HG03039 (cell line): ENCODE measurements around the gene DCTD.
A peak's percentile ranks its signal among the peaks of the same experiment; 100 is the strongest.
"Not testable (repeated sequence)": the region's sequence is repeated elsewhere in the genome, so short reads cannot be mapped to it uniquely, and the experiment has no call there.

ENCODE experiments used
- ATAC-seq: cut with Tn5 transposase; IDR thresholded peaks from one replicate; pipeline ENCODE4 v1.9.1; 2021; ENCODE audit warnings: mild to moderate bottlenecking, moderate library complexity; ENCODE audit not compliant: unreplicated experiment

The DCTD gene

DNA sequence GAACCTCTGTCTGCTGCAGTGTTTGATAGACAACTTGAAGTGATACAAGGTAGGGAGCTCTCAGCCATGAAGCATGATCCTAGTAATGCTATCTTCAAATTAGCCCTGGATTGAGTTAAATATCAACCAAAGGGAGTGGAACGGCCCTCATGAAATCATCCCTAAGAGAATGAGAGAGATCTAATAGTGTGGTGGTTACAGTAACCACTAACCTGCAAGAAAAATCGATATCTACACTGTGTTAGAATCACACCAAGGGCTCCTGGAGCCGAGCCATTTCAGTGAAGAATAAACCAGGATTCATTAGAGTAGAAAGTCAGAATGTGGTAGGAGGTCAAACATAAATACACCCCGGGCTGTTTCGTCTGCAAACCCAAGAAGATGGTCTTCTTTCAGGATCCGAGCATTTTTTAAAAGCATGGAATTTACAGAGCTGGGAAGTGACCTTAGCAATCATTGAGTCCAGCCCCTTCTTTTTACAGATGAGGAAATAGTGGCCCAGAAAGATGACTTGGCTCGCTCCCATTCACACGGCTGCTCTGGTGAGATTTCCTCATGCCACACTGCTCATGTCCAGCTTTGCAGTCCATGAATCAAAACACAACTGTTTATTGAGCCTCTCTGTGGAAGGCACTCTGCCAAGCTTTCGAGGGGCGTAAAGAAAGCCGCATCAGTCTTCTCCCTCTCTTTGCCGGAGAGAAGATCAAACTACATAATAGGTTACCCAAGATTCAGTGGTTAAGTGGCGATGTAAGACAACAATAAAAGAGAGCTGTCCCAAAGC lies 5.5 kb upstream of the DCTD start:
- no peak for ATAC-seq

- ATAC-seq = no peak
Observed at GRCh38 chr4:182921608-182922007, 4.4 kb upstream of the DCTD start.

DNA sequence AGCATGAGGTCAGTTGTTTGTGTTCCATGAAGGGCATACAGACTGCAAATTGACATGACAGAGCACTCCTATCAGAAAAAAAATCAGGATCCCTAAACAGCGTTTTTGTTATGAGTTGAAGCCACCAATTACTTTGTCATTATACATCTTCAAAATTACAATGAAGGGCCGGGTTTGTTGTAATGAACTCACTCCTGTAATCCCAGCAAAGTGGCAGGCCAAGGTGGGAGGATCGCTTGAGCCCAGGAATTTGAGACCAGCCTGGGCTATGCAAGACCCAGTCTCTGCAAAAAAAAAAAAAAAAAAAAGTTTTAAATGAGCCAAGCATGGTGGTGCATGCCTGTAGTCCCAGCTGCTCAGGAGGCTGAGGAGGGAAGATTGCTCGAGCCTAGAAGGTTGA lies 3.5 kb upstream of the DCTD start:
- no peak for ATAC-seq

DNA sequence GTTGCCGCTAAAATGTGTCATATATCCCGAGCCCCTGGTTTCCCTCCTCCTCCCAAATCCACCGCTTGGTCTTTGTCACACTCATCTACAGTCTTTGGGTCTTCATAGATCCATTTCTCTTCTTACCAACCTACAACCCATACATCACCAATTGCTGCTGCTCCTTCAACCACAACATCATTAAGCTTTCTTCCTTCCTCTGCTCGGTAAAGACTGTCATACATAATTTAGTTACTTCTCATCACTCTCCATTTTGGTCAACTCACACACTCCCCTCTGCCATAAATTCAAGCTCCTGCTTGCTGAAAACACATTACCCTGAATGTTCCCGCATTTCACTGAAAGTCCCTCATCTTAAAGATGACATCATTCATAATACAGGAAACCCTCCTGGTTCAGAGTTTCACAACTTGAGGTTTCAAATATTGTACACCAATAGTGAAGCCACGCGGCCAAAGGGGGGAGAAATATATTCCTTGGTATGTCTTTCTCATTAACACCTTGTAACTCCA lies 1.7 kb upstream of the DCTD start:
- peak; percentile 20 for ATAC-seq

DNA sequence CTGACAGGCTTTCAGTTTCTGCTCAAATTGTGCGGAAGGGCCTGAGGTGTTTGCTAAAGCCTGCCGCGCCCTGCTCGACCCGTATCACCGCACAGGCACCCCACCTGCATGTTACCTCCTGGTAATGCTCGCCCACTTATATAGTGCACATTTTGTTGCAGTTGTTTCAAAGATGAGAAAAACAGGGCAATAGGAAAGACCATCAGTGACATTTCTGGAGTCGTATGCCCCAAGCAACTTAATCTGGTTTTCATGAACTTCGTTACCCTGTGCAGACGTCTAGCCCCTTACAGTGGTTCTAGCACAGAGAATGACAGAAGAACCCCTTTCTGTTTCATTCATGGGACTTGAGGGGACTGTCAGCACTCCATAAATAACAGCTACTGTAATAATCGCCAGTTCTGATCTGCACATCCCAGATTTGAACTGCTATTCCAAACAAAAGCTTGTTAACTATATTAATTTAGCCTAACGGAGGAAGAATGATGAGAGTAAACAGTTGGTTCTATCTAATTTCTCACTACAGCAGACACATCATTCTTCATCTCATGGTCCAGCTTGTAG lies 940 bp upstream of the DCTD start:
- ATAC-seq = peak; percentile 10

DNA sequence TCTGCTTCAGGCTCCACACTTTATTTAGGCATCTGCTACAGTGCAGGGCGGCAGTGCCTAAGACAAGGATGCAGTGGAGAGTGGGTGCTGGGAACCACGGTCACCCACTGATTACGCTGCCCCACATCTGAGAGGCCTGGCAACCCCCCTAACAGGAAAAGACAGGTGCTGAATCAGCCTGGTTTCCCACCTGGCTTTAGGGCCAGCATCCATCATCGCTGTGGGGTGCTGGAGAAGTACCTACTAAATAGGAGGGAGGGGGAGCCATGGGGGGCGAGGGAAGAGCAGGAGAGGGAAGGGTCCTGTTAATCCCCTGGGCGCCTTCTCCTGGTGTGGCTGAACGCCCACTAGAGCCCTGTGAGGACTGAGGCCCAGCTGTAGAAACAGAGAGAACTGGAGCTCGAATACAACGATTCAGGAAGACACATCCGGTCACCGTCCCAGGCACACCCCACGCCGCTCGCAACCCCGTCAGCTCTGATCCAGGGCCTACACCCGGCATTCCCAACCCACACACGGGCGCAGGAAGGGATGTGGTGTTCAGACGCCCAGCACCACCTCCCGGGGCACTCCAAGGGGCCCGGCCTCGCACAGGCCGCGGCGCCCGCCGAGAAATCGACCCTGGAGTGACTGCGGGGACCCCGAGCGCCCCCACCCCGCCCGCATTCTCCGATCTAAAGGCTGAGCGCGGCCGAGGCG lies 554 bp downstream of the DCTD start:
- ATAC-seq = peak; percentile 22

GRCh38 chr4:182914357-182914756 lies 2.8 kb downstream of the DCTD start:
- no peak for ATAC-seq

- ATAC-seq = no peak
Observed at GRCh38 chr4:182913621-182914020, 3.6 kb downstream of the DCTD start.

- no peak for ATAC-seq
Observed at GRCh38 chr4:182913036-182913435, 4.2 kb downstream of the DCTD start.

- no peak for ATAC-seq
Observed at GRCh38 chr4:182908124-182908523, 9.1 kb downstream of the DCTD start.

DNA sequence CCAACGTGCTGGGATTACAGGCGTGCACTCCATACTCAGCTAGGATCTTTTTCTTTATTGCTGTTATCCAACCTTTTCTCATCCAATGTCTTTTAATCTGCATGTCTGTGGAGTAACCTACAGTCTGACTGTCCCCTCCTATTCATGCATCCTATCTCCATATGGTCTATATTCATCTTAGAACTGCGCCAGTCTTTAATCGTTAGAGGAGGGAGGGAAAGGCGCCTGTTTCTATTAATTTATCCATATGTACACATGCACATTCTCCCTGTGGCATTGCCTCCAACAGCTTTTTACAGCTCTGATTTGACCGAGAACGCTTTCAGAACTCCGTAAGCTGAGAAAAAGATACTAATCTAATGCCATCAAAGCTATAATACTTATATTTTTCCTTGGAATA lies 9.8 kb downstream of the DCTD start:
- no peak for ATAC-seq

DNA sequence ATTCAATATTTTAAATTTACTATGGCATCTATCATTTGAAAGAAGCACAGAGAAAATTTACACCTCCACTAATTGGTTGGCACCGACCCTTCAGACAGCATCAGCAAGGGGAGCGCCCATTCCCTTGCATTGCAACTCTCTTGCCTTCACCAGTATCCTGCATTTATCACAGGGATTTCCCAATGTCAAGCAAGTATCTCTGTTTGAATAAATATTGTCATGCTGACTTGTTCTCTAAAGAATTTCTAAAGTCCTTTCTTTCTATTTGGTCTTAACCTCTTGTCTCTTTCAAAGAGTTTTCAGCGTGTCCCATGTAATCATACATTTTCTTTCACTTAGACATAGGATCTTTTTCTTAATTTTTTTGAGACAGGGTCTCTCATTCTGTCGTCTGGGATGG lies 10.4 kb downstream of the DCTD start:
- no peak for ATAC-seq

- ATAC-seq = no peak
Observed at GRCh38 chr4:182905038-182905437, 12.1 kb downstream of the DCTD start.

- ATAC-seq = no peak
Observed at GRCh38 chr4:182904211-182904761, 12.9 kb downstream of the DCTD start.

GRCh38 chr4:182903013-182903412 lies 14.2 kb downstream of the DCTD start:
- no peak for ATAC-seq

- no peak for ATAC-seq
Observed at GRCh38 chr4:182901337-182901736, 15.8 kb downstream of the DCTD start.

DNA sequence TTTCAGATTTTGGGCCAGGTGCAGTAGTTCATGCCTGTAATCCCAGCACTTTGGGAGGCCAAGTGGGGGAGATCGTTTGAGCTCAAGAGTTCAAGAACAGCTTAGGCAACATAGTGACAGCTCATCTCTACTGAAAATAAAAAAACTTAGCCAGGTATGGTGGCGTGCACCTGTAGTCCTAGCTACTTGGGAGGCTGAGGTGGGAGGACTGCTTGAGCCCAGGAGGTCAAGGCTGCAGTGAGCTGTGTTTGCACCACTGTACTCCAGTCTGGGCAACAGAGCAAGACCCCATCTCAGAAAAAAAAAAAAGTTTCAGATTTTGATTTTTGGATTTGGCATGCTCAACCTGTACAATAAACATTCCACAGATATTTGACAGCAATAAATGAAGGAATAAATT lies 17.2 kb downstream of the DCTD start:
- not testable (repeated sequence) for ATAC-seq

GRCh38 chr4:182898479-182898799 lies 18.7 kb downstream of the DCTD start:
- no peak for ATAC-seq

DNA sequence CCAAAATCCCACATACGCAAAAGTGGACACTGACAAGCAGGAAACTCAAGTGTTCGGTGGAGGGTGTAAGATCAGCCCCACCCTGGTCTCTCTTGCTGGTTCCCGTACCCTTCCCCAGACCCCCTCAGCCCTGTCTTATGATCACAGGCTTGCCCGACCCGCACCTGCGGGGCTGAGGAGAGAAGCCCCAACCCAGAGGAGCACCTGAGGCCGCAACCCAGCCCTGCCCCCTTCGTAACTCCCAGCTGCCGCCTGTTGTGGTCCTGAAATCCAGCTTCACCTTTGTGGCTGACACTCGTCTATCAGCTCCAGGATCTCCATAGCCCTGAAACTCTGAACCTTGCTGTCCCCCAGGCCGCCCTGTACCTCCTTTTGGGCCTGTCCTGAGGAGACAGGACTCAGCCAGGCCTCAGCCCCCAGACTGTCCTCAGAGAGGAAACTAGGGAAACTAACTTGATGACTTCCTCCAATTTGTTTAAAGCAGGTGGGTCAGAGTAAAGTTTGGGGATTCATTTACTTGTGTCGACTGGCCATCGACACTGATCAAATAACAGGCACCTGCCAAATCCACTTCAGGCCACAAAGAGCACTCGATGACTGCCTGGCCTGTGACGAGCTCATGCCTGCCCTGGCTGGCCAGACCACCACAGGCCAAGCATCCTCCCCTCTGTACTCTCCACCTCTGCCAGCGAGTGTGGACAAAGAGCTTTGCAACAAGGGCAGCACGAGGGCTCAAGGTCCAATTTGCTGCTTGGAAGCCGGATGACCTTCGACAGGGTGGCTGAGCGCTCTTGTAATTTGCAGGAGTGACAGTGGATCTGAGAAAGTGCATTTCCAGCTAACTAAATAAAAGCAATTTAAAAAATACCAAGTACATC lies 19.3 kb downstream of the DCTD start:
- no peak for ATAC-seq

- ATAC-seq = no peak
Observed at GRCh38 chr4:182896421-182896820, 20.8 kb downstream of the DCTD start.

GRCh38 chr4:182895791-182896292 lies 21.3 kb downstream of the DCTD start:
- no peak for ATAC-seq
